GM19043 (cell line): ENCODE data around the gene CITED4.
A peak's percentile ranks its signal among the peaks of the same experiment; 100 is the strongest.

ENCODE experiments used
- ATAC-seq: cut with Tn5 transposase; IDR thresholded peaks from one replicate; pipeline ENCODE4 v1.9.1; 2021; ENCODE audit warnings: low read depth; ENCODE audit not compliant: unreplicated experiment

Gene CITED4

DNA sequence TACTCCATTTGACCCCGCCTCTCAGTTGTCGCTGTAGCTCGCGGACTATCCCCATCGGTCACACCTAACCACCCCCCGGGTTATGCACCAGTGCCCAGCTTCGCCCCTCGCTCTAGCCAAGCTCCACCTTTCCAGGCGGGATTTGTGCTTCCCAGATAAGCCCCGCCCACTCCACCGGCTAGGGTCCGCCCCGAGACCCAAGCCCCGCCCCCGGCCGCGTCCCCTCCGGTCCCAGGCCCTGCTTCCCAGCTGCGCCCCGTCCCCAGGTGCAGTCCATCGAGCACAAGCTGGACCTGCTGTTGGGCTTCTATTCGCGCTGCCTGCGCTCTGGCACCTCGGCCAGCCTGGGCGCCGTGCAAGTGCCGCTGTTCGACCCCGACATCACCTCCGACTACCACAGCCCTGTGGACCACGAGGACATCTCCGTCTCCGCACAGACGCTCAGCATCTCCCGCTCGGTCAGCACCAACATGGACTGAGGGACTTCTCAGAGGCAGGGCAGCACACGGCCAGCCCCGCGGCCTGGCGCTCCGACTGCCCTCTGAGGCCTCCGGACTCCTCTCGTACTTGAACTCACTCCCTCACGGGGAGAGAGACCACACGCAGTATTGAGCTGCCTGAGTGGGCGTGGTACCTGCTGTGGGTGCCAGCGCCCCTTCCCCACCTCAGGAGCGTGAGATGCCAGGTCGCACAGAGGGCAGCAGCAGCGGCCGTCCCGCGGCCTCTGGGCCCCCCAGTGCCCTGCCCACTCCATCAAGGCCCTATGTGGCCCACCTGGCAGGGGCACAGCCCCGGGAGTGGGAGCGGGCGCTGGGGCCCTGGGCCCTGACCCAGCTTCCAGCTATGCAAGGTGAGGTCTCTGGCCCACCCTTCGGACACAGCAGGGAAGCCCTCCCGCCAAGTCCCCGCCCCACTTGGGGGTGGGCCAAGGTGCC, 23.9 kb downstream of the CITED4 start:
- no peak for ATAC-seq

DNA sequence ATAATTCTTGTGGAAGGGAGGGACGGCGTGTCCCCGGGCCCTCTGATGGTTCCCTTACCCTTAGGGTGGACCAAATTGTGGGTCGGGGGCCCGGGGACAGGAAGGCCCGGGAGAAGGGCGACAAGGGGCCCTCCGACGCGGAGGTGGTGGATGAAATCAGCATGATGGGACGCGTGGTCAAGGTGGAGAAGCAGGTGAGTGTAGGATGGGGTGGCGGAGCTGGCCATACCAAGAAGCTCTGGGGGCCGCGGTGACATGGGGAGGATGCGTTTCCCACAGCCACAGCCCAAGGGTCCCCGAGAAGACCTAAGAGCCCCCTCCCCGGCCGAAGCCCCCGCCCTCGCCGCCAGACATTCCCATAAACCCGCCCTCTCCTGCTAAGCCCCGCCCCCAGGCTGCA, 24.6 kb downstream of the CITED4 start:
- ATAC-seq: no peak

DNA sequence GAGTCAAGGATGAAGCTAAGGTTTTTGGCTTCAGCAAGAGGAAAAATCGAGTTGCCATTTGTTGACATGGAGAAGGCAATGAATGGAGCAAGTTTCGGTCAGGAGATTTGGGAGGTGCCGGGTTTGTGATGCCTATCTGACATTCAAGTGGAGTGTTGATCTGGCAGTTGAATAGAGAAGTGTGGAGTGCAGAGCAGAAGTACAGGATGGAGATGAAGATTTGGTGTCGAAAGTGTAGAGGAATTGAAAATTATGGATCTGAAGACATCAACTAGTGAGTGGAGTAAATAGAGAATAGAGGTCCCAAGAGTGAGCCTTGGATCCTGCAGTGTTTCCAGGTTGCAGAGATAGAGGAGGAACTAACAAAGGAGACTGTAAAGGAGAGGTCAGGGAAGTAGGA, 25.9 kb downstream of the CITED4 start:
- ATAC-seq: no peak

DNA sequence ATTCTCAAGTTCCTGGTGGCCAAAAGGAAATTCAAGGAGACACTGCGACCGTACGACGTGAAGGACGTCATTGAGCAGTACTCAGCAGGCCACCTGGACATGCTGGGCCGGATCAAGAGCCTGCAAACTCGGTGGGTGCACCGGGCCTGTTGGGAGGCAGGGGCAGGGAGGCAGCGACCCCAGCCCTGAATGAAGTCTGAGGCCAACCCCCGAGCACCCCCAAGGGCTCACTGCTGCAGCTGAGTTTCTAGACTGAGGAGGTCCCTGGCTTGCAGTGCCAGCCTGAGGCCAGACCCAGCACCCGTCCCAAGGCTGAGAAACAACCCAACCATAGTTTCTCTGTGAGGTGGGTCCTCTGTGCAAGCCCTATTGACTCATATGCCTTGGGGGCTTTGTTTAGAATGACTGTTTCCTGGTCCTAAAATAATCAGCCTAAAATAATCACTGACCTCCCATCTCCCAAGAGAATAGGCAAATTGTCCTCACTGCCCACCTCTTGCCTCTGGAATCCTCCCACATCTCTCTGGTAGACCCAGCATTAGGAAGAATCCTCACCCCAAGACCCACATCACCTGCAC, 27.1 kb downstream of the CITED4 start:
- no peak for ATAC-seq

DNA sequence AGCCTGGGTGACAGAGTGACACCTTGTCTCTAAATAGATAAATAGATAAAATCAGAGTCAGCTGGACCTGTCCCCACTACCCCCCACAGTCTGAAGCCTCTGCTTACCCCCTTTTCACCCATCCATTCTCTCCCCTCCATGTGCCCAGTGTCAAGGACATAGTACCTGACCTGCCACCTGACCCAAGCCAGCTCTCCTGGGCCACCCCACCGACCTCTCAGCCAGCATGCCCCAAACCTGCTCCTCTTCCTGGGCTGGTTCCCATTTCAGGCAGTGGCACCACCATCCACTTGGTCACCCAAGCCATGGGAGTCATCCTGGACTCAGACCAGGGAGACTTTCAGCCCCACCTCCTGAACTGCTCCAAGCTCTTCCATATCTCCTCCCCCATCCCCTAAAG, 28.2 kb downstream of the CITED4 start:
- ATAC-seq: no peak

DNA sequence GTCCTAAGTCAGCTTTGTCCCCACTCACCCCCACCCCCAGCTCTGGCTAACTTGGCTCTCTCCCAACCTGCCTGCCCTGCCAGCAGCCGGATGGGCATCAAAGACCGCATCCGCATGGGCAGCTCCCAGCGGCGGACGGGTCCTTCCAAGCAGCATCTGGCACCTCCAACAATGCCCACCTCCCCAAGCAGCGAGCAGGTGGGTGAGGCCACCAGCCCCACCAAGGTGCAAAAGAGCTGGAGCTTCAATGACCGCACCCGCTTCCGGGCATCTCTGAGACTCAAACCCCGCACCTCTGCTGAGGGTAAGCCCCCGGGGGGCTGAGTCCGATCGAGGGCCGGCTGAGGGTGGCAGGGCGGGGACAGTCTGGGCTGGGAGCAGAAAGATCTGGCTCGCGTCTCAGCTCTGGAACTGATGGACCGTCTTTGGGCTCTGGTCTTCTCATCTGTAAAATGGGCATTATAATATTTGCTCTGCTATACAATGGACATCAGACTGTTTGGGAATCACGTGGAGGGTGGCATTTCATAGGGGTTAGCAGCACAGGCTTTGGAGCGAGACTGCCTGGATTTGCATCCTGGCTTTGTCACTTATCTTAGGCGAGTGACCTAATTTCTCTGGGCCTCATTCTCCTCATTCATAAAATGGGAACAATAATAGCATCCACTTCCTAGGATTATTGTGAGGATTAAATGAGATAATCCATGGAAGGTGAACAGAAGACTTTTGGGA, 31.0 kb downstream of the CITED4 start:
- ATAC-seq: no peak

DNA sequence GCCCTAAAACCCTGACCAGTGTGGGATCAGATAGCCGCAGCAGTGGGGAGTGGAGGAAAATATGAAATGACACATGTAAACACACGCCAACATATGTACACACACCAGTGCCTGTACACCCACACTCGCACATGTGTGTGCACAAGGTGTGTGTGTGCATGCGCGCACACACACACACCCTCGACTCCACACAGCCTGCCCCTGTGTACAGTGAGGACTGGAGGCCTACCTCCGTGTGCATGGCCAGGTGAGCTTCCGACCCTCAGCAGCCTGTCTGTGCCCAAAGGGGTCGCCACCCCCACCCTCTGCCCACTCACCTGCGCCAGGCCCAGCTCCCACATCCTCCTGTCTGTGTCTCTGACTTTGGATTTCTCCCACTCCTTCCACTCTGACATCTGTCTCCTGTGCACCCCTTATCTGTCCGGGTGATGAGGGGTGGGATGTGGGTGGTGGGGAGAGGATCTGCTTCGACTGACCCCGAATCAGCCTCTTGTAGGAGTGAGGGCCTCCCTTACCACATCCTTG, 31.7 kb downstream of the CITED4 start:
- no peak for ATAC-seq

DNA sequence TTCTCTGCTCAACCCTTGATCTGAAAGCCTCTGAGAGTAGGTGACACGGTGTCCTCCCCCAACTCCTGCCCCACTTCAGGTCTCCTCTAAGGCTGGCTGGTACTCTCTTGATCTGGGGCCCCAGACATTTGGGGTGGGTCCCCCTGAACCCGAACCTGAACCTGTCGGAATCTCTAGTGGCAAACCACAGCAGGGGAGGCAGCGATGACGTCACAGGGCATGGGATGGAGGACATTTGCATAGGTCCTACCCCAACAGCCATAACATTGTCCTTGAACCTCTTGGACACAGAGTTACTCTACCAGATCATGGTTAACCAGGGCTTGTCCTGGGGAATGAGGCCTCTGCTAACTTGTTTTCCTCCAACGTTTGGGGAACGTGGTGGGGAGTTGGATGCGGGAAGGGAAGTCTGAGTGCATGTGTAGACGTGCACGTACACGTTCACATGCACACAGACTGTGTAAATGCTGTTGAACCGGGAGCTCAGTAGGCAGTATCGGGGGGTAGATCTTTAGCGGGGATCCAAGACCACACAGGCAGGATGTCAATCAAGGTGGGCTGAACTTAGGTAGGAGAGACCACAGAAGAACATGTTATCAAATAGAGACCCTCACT, 32.4 kb downstream of the CITED4 start:
- no peak for ATAC-seq

DNA sequence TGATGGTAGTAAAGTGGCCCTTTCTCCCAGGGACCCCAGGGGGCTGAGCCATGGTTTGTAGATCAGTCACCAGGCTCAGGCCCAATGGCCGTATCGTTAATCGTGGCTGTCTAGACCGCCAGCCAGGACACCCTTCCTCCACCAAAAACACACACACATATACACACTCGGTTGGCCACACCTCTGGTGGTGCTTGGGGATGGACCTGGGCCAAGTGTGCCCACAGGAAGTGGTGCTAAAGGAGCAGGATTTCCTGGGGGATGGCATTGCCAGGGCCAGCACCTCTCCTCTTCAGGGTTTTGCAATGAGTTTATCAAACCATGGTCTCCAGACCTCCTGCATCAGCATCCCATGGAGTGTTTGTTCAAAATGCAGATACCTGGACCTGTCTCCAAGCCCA, 36.2 kb downstream of the CITED4 start:
- ATAC-seq: no peak

DNA sequence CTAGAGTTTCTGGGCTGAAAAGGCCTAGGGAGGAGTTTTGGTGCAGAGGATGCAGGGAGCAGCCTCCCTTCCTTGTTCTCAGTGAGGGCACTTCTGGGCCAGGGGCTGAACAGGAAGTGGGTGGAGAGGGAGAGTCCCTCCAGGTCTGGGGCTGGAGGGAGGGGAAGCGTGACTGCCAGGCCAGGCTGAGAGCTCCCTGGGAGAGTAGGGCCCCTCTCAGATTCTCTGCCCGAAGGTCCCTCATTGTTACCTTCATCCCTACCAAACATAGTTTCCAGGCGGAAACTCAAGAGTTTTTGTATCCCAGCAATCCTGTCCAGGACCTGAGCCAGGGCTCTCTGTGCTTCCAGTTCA, 36.8 kb downstream of the CITED4 start:
- peak; percentile 68 for ATAC-seq

DNA sequence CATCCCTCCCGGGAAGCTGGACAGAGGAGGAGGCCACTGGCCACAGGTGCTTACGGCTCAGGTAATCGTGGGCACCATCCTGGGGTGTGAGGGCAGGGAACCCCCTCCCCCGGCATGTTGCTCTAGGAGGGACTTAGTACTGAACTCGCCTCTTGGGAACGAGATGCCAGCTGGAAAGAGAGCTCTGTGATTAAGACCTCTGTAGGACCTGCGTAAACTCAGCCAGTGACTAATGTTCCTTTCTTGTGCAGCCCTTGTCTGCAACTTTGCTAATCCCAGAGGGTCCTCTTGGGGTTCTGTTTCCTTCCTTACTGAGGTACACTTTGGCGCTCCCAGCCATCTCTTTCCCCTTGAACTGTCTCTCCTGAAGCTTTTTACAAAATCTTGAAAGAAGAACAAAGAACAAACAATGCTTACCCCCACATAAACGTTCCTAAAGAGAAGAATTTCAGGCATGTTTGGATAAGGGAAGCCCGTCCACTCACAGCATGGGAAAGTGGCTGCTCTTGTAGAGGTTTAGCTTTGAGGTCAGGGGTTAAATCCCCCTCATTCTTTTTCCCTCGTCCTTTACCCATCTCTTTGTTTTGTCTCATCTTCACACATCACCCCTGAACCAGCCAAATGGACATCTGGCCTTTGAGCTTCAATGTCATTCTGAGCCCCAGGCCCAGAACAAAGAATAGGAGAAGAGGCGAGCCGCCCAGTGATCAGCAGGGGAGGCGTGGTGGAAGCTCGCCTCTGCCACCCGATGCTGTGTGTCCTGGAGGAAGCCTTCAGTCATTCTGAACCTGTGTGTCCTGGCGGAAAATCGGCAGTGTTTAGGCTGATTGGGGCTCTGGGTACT, 37.4 kb downstream of the CITED4 start:
- ATAC-seq: no peak

DNA sequence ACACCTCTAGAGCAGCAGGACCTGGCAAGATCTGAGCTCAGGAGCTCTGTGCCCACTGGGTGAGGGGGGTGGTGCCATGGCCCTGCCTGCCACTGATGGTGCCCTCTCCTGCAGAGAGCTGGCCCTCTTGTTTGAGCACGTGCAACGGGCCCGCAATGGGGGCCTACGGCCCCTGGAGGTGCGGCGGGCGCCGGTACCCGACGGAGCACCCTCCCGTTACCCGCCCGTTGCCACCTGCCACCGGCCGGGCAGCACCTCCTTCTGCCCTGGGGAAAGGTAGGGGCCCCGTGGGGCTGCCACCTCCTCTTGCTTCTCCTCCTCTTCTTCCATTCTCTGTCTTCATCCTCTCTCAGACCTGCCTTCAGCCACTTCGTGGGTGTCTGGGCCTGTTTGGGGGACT, 38.2 kb downstream of the CITED4 start:
- ATAC-seq: no peak

DNA sequence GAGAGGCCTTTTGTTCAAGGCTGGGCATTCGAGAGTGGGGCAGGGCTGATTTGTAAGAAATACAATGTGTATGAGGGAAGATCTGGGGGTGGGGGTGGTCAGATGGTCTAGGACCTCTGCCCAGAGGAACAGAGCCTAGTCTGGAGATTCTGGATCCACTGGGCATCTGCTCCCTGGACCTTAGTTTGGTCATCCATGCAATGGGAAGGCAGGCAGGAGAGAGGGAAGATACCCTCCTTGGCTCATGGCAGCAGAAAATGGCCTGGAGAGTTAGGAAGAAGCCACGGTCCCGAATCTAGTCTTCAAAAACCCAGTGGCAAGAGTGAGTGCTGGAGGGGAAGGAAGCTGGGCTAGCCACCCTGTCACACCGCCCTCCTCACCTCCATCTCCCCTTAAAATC, 38.8 kb downstream of the CITED4 start:
- no peak for ATAC-seq

DNA sequence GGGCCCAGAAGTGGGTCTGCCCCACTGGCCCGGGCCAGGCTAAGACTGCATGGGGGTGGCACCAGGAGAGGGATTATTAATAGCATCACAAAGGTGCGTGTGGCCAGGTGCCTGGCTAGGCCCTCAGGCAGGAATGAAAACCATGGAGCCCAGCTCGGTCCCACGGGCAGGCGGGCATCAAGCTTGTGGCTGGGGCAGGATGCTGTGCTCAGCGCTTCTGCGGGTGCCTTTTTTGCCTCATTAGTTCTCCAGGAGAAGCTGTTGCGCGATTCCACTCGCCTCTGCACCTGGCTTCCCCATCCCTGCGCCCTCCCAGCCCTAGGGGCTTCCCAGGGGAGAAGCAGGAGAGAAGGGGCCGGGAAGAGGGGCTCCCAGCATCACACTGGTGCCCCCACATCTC, 39.3 kb downstream of the CITED4 start:
- ATAC-seq: no peak

DNA sequence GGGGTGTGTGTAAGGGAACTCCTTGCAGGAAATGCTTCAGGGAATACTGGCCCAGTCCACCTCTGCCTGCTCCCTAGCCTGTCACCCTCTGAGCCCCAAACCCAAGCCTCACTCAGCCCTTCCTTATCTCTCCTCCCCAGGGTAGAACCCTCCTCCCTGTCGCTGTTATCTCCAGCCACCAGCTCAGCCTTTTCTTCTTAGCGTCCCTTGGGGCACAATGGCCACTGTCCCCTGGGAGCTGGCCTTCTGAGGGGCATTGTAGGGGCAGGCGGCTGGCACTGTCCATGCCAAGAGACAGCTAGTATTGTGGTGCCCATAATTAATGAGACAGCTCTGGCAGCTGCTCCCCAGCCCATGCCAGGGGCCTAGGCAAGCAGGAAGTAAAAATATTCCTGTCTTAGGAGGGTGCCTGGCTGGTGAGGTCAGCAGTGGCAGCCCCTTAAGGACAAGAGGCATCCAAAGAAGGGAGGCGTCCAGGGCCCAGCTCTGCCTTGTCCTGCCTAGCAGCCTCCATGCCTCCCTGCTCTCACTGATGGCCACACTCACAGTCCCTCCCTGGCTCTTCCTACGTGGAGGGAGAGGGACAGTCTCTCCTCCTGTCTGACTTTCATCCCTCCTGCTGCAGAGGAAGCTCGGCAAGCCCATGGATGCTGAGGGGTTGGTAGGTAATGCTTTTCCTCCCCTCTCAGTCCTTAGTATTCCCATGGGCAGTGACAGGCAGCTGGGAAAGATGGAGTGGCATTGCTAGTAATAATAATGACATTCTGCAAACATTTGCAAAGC, 41.1 kb downstream of the CITED4 start:
- ATAC-seq: no peak

DNA sequence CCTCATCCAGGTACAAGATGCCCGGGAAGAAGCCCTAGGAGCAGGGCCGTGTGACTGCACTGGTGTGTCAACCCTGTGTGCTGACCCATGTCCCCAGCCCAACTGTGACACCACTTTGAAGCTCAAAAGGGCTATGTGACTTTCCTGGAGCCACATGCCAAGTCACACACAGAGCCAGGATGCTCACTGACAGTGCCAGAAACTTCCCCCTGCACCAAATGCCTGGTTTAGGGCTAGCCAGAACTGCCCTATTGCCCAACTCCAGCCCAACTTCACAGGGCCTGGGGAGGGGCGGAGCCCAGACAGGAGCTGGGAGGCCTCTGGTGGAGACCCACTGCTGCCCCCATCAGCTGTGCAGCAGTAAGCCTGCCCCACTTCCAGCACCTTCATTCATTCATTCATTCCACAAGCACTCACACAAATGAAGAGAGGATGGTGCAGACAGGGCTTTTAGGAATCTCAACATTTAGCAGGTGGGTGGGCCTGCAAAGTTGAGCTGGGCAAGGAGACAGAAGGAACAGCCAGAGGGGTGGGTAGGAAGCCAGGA, 41.8 kb downstream of the CITED4 start:
- no peak for ATAC-seq

DNA sequence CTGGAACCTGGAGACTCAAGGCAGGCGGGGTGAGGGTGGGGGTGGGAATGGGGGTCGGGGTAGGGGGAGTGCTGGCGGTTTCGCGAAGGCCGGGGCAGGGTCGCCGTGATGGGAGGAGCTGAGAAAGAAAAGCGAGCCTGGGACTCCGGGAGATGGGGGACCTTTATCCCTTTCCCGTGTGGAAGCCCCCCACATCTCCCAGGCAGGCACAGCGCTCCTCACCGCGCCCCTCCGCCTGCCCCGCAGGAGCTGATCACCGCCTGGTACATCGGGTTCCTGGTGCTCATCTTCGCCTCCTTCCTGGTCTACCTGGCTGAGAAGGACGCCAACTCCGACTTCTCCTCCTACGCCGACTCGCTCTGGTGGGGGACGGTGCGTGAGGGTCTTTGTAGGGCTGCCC, 43.1 kb downstream of the CITED4 start:
- ATAC-seq: no peak

DNA sequence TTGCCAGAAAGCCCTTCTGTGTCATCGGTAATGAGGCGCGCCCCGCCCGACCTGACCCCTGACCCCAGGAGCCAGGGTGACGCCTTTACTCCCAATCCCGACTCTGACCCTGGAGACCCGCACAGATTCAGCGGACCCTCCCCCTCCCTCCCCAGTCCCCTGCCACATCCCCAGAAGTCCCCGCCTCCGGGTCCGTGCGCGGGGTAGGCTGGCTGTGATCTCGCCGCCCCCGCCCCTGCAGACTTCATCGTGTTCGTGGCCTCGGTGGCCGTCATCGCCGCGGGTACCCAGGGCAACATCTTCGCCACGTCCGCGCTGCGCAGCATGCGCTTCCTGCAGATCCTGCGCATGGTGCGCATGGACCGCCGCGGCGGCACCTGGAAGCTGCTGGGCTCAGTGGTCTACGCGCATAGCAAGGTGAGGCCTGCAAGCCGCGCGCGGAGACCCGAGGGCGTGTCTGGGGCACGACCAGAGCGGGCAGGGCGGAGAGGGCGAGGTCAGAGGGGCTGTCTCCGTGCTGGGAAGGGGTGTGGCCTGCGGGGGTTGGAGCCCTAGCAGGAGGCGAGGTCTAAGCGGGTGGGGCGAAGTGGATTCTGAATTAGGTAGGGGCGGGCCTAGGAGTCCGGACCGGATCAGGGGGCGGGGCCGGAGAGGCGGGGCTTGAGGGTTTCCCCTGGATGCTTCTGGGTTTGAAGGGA, 43.8 kb downstream of the CITED4 start:
- peak; percentile 84 for ATAC-seq
